Measurements from ENCODE around the gene CHMP4B.

Gene CHMP4B

GRCh38 chr20:33838035-33838864 lies 27.1 kb downstream of the CHMP4B start:
- DNase-seq (ENCODE audit: low read depth in 1 of 2, low spot score in 1 of 2), result no peak

- DNase-seq (ENCODE audit: low read depth in 1 of 2, low spot score in 1 of 2), result no peak
These were observed 28.4 kb downstream of the CHMP4B start for GRCh38 chr20:33839591-33839990.

DNA sequence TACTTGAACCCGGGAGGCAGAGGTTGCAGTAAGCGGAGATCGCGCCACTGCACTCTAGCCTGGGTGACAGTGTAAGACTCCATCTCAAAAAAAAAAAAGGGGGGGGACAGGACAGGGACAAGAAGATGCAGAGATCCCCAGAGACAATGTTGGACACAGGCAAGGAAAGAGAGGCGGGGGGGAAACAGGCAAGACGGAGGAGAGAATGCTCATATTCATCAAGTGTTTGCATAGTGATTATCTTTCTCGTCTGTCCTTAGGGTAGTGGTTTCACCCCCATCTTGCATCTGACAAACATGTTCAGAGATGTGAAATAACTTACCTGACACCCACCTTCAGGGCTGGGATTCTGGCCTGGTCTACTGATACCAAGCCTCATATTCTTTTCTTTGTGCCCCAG lies 29.0 kb downstream of the CHMP4B start:
- DNase-seq (ENCODE audit: low read depth in 1 of 2, low spot score in 1 of 2), result no peak

GRCh38 chr20:33840759-33841435 lies 29.7 kb downstream of the CHMP4B start:
- no peak for DNase-seq (ENCODE audit: low read depth in 1 of 2, low spot score in 1 of 2)

- DNase-seq (ENCODE audit: low read depth in 1 of 2, low spot score in 1 of 2), result no peak
These were observed 30.3 kb downstream of the CHMP4B start for GRCh38 chr20:33841436-33841799.

GRCh38 chr20:33842346-33842745 lies 31.2 kb downstream of the CHMP4B start:
- no peak for DNase-seq (ENCODE audit: low read depth in 1 of 2, low spot score in 1 of 2)

- DNase-seq (ENCODE audit: low read depth in 1 of 2, low spot score in 1 of 2), result no peak
These were observed 31.9 kb downstream of the CHMP4B start for GRCh38 chr20:33843050-33843449.

GRCh38 chr20:33843854-33844253 lies 32.7 kb downstream of the CHMP4B start:
- no peak for DNase-seq (ENCODE audit: low read depth in 1 of 2, low spot score in 1 of 2)

GRCh38 chr20:33846291-33846935 lies 35.3 kb downstream of the CHMP4B start:
- no peak for DNase-seq (ENCODE audit: low read depth in 1 of 2, low spot score in 1 of 2)

- no peak for DNase-seq (ENCODE audit: low read depth in 1 of 2, low spot score in 1 of 2)
These were observed 35.9 kb downstream of the CHMP4B start for GRCh38 chr20:33847006-33847405.

DNA sequence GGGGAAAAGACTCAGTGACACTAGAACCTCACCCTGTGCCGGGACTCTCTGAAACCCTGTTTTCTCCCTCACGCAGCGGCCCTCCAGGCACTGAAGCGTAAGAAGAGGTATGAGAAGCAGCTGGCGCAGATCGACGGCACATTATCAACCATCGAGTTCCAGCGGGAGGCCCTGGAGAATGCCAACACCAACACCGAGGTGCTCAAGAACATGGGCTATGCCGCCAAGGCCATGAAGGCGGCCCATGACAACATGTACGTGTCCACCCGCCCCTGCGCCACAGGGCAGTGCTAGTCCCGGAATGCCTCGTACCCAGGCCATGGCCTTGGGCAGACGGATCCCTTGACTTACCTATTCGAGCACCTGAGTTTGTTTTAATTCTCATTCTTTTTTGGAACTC lies 37.2 kb downstream of the CHMP4B start:
- DNase-seq (ENCODE audit: low read depth in 1 of 2, low spot score in 1 of 2), result no peak

- DNase-seq (ENCODE audit: low read depth in 1 of 2, low spot score in 1 of 2), result no peak
These were observed 39.0 kb downstream of the CHMP4B start for GRCh38 chr20:33850159-33850558.

DNA sequence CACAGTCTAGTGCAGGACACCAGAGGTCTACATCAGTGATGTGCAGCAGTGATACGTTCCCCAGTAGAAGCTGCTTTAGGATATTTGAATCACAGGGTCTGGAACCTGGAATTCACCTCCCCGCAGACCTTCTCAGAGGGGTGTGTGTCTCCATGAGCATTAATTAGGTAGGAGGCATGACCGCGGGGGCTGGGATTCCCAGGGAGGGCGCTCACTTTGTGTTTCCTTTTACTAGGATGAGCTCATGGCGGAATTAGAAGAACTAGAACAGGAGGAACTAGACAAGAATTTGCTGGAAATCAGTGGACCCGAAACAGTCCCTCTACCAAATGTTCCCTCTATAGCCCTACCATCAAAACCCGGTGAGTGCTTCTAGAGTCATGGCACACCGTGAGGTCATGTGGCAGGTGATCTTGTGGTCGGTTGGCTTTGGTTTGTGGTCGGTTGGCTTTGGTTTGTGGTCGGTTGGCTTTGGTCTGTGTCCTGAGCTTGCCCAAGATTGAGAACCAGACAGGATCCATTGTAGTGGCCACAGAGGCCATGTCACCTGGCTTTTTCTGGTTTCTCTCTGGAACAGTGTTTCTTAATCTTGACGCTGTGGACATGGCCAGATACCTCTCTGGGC lies 40.8 kb downstream of the CHMP4B start:
- no peak for DNase-seq (ENCODE audit: low read depth in 1 of 2, low spot score in 1 of 2)

DNA sequence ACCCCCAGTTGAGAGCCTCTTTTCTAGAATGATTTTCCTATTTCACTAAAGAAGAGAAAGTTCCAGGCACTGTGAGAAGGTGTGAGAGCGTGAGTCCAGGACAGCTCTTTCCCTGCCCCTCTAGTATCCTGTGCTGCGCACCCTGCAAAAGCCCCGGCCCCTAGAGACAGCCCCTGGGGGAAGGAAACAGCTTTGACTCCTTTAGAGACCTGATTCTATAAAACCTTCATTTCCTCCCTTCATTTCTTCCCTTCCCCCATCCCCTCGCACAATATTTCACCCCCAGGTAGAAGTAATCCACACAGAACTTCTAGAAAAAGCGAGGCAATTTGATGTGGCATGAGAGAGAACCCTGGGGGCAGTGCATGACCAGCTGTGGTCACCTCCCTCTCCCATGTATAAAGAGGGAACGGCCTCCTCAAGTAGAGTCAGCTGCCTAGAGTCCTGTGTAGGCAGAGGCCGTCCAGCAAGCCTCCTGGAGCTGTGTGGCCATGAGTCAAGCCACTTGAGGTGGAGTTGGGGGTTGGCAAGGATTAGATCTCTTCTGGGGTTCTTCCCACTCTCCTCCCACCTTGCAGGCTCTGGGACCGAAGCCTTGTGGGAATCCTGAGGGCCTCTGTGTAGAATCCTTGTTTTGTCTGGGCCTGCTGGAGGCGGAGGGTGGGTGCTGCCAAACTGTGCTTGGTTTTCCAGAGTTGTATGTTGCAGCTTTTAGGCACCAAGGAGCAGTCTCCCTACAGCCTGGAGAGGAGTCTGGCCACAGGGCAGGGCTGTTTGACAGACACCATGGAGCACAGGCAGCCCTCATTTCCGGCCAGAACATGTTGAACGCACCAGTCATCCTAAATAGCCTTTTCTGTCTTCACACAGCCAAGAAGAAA lies 41.7 kb downstream of the CHMP4B start:
- no peak for DNase-seq (ENCODE audit: low read depth in 1 of 2, low spot score in 1 of 2)

- DNase-seq (ENCODE audit: low read depth in 1 of 2, low spot score in 1 of 2), result no peak
These were observed 42.3 kb downstream of the CHMP4B start for GRCh38 chr20:33853507-33853813.

GRCh38 chr20:33857722-33858563 lies 46.8 kb downstream of the CHMP4B start:
- no peak for DNase-seq (ENCODE audit: low read depth in 1 of 2, low spot score in 1 of 2)

DNA sequence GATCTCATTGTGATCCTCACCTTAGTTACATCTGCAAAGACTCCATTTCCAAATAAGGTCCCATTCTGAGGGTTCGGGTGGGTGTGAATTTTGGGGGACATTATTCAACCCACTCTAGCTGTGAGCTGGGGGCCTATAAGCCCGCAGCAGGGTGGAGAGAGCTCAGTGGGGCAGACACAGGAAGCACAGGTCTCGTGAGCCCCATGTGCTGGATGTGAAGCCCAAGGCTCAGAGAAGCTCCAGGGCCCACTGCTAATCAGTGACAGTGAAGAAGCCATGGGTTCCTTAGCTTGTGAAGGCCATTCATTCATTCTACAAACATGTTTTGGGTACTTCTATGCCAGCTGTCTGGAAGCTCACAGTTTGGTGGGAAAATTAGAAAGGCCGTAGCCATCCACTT lies 47.5 kb downstream of the CHMP4B start:
- no peak for DNase-seq (ENCODE audit: low read depth in 1 of 2, low spot score in 1 of 2)

DNA sequence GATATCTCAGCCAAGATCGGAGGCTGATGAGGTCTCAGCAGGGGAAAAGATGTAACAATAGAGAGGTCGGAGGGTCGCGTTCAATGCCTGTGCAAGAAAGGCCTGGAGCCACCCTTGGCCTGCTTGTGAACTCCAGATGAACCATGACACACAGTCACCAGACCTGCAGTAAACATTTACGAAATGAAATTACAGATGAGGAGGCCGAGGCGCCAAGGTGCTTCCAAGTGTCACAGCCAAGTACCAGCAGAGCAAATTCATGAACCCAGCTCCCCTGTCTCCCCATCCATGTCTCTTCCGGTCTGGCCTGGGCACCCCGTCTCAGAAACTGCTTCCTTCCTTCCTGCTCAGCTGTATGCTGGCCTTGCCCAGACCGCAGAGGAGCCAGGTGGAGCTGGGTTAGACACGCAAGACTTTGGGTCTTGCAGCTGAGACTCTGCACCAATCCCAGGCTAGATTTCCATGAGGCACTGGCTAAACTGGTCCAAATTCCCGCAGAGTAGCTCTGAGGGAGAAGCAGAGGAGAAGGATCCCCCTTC lies 48.1 kb downstream of the CHMP4B start:
- DNase-seq (ENCODE audit: low read depth in 1 of 2, low spot score in 1 of 2), result peak in 1 of 2 donors; percentile 12

- DNase-seq (ENCODE audit: low read depth in 1 of 2, low spot score in 1 of 2), result no peak
These were observed 48.6 kb downstream of the CHMP4B start for GRCh38 chr20:33859751-33860150.

- DNase-seq (ENCODE audit: low read depth in 1 of 2, low spot score in 1 of 2), result no peak
These were observed 50.3 kb downstream of the CHMP4B start for GRCh38 chr20:33861458-33861857.

Data from activated T-helper 1 cell treated with anti-CD3 and anti-CD28 coated beads, Interleukin-2, amount 50 U/mL, for 16 hours (primary cell).